GM18873 (cell line): ENCODE results near the gene LIN28B.
"Not testable (repeated sequence)": the region's sequence is repeated elsewhere in the genome, so short reads cannot be mapped to it uniquely, and the experiment has no call there.

Experiments used
- ATAC-seq: cut with Tn5 transposase; IDR thresholded peaks from one replicate; pipeline ENCODE4 v1.9.1; 2021; ENCODE audit warnings: mild to moderate bottlenecking, moderate library complexity, moderate number of reproducible peaks; ENCODE audit not compliant: unreplicated experiment, low FRiP score

The LIN28B gene, protein sequence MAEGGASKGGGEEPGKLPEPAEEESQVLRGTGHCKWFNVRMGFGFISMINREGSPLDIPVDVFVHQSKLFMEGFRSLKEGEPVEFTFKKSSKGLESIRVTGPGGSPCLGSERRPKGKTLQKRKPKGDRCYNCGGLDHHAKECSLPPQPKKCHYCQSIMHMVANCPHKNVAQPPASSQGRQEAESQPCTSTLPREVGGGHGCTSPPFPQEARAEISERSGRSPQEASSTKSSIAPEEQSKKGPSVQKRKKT

GRCh38 chr6:104956731-104957294 lies at the start of gene LIN28B:
LIN28B (plus strand) TSS chr6:104957107; CDS start chr6:104957251, 144 bp downstream.
- ATAC-seq = no peak

- no peak for ATAC-seq
Measured at GRCh38 chr6:104908031-104908887, 48.6 kb upstream of the LIN28B start.

DNA sequence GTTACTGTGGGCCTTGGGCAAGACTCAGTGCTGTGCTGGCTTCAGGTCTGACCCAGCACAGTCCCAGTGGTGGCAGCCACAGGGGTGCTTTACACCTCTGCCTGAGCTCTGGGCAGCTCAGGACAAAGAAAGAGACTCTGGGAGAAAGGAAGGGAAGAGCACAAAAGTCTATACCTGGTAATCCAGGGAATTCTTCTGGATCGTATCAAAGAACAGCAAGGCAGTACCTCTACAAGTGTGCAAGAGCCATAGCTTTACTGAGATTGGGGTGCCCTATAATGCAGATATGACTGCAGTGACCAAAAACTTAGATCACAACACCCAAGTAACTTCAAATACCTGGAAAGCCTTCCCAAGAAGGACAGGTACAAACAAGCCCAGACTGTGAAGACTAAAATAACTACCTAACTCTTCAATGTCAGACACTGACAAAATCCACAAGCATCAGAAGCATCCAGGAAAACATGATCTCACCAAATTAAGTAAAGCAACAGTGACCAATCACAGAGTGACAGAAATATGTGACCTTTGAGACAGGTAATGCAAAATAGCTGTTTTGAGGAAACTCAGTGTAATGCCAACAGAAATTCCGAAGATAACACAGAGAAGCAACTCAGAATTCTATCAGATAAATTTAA lies 47.9 kb upstream of the LIN28B start:
- no peak for ATAC-seq

GRCh38 chr6:104921896-104922295 lies 35.0 kb upstream of the LIN28B start:
- no peak for ATAC-seq

DNA sequence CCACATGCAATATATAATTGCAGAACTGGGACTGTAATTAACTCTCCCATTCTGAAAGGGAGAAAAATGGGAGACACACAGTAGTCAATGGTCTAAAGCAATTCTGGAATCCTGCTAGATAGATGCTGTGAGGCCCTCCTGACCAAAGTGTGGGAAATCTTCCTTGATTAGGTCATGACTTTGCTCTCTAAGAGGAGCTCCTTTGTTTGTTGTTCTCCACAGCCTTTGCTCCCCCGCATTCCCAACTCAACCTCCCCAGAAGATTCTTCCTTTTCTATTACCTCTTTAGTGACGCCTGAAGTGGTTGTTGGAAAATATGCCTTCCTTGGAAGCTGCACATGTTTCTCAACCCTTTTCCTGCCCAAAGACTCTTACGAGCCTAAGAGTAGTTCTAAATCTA lies 28.8 kb upstream of the LIN28B start:
- no peak for ATAC-seq

DNA sequence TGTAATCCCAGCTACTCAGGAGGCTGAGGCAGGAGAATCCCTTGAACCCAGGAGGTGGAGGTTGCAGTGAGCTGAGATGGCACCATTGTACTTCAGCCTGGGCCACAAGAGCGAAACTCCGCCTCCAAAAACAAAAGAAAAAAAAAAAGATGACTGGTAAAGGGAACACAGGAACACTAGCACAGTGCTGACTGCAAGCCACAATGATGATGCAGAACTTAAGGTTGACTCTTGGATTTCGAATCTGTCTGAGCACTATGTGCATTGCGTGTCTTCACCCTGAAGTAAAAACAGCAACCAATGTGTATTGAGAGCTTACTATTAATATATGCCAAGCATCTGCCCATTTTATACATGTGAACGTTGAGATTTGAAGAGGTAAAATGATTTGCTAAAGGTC lies 27.6 kb upstream of the LIN28B start:
- ATAC-seq = no peak

GRCh38 chr6:104930939-104931338 lies 26.0 kb upstream of the LIN28B start:
- ATAC-seq = no peak

DNA sequence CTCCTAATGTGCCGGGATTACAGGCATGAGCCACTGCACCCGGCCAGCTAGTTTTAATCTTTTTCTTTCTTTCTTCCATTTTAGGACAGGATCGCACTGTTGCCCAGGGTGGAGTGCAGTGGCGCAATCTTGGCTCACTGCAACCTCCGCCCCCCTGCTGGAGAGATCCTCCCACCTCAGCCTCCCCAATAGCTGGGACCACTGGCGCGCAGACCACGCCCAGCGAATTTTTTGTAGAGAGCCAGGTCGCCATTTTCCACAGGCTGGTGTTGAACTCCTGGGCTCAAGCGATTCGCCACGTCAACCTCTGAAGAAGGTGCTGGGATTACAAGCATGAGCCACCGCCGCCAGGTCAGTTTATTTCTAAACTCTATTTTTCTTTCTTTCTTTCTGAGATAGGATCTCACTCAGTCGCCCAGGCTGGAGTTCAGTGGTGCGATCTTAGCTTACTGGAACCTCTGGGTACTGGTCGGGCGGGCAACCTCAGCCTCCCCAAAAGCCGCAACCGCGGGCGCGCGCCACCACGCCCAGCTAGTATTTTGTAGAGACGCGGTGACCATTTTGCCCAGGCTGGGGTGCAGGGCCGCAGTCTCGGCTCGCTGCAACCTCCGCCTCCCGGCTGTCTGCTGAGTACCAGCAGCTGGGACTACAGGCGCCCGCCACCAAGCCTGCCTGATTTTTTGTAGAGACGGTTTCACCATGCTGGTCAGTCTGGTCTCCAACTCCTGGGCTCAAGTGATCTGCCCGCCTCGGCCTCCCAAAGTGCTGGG lies 20.0 kb upstream of the LIN28B start:
- ATAC-seq = no peak

- ATAC-seq = no peak
Measured at GRCh38 chr6:104940238-104940892, 16.5 kb upstream of the LIN28B start.

DNA sequence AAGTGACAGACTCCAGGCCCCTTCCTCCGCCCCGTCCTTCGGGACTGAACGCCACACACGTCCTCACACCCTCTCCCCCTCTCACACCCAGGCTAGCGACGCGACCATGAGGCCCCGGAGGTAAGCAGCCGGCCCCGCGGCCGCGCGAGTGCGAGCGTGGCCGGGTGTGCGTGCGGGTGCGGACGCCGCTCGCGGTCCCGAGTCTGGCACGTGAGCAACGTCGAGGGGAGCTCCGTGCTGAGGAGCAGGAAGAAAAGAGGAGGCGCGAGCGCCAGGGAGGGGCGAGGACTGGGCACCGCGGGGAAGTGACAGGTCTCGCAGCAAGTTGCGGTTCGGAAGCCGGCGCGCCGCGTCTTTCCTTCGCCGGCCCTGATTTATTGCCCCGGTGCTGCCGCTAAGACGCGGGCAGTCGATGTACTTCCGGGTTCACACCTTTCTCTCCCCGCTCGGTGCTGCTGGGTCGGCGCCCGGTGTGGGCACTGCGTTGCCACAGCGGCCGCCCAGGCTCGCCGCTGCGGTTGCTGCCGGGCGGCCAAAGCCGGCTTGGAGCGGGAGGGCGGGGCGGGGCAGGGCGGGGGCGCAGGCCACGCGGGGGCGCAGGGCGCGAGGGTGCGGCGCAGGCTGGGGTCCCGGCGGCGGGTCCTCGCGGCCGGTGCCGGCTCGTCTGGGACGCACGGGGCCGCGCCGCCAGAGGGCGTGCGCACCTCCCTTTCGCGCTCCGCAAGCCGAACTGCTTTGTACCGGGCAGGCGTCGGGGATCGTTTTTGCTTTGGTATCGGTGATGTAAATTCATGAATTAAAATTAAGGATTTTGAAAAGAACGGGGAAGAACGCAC lies 15.8 kb upstream of the LIN28B start:
- no peak for ATAC-seq

- no peak for ATAC-seq
Measured at GRCh38 chr6:104941729-104942091, 15.2 kb upstream of the LIN28B start.

DNA sequence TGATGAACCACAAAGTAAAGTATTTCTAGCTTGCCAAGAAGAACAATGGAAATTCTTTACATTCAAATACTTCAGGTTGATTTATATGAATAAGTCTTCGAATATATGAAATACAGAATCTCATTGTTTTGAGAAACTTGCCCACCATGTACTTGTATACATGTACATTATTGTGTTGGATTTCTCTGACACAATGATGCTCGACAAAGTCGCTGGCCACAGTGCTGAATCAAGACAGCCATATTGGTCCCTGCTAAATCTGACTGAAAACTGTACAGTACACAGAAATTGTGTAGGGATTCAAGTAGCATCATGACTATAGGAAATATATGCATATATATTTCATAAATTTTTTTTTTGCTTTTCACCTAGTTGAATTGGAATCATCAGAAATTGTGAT lies 13.1 kb upstream of the LIN28B start:
- no peak for ATAC-seq

DNA sequence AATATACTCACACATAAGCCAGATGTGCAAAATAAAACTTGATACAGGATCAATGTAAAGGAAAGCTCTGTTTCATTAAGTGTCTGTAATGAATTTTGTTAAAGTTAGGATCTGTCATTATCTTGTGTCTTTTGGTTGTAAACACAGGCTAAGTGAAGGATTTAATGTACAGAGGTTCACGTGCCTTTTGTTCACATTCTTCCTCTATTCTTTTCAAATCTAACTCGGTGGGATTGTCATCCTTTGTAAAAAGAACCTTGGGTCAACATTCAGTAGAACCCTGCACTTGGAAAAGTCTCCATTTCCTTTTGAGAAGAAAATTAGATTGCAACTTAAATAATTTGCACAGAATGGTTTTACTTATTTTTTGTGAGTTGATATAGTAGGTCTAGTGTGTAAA lies 7.7 kb upstream of the LIN28B start:
- no peak for ATAC-seq

DNA sequence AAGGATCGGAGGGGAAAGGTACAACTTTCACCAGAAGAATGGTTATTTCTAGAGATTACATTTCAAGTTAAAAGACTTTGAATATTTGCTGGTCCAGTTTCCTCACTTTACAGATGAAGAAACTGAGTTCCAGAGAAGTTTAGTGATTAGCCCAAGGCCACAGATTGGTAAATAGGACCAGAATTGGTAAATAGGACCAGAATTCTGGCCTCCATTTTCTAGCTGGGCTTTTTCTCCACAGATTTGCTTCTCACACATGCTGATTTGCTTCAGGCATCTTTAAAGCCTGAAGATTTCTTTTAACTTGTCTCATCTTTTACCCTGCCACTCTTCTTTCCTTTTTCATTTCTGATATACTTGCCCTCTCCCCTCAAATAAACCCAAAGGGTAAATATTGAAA lies 5.2 kb upstream of the LIN28B start:
- ATAC-seq = no peak

- ATAC-seq = no peak
Measured at GRCh38 chr6:104952911-104953399, 4.0 kb upstream of the LIN28B start.

DNA sequence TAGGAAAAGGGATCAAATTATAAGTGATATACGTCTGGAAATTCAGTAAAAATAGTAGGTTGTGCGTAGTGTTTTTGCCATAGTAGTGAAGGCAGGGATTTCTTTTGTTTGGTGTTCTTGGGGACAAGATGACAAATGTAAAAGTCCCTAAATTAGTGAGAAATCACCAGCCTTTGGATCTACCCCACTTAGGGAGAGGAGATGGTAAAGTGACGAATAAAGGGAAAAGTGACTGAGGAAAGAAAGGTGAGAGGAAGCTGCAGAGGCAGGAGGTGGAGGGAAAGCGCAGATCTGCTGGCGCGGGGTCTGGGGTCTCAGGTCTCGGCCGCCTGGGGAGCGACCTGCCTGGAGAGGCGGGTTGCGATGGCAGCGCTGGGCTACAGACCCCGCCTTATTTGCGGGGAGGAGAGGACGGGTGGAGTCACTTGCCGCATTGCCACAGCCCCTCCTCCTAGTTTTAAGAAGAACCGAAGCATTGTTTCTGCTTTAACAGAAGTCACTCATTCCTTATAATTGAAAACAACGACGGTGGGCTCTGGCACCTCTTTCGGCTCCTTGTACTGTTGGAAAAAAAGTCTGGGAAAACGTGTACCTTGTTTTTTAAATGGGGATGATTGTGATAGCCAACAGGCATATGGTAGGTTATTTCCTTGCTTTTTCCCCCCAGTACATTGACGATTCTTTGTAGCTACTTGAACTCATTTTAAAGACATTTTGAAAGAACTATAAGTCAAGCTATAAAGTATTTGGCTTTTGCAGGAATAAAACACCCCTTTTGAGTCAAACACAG lies 3.3 kb upstream of the LIN28B start:
- not testable (repeated sequence) for ATAC-seq

- no peak for ATAC-seq
Measured at GRCh38 chr6:104954190-104954797, 2.6 kb upstream of the LIN28B start.

- no peak for ATAC-seq
Measured at GRCh38 chr6:104955491-104955890, 1.4 kb upstream of the LIN28B start.
